Upper lobe of left lung (tissue), 4 donors: ENCODE measurements around the gene DNAH8.

Experiments used
- CTCF ChIP-seq, 6 experiments: fragments of 450-650 bp in 4 of 6; fragments of 200-600 bp in 2 of 6; sonication (generic) in 2 of 6; IDR thresholded peaks; one replicate each; pipeline ENCODE4 v1.5.1; 2016 to 2019; ENCODE audit warnings: antibody characterized with exemption in 6 of 6
- POLR2A ChIP-seq, 4 donors: fragments of 450-650 bp; IDR thresholded peaks; one replicate each; pipeline ENCODE4 v1.5.1; 2016 to 2017; ENCODE audit warnings: antibody characterized with exemption in 4 of 4, mild to moderate bottlenecking in 2 of 4
- POLR2AphosphoS5 ChIP-seq, 2 donors: sonication (generic); formaldehyde crosslinking; IDR thresholded peaks; one replicate each; pipeline ENCODE4 v1.5.1; 2017; ENCODE audit warnings: antibody characterized with exemption in 2 of 2

- TF ChIP-seq CTCF (IDR thresholded peaks at IDR 0.05) (no peak), POLR2AphosphoS5 (IDR thresholded peaks at IDR 0.05) (no peak), POLR2A (IDR thresholded peaks at IDR 0.05) (no peak)
These were observed 325.1 kb downstream of the DNAH8 start for GRCh38 chr6:39040080-39040673.
